IMR-90 (cell line): Measurements from ENCODE around the gene ZDHHC3.

Experiments used
- CTCF ChIP-seq: conservative IDR thresholded peaks from 2 replicates; pipeline ENCODE4 v1.5.1; 2012; ENCODE audit warnings: mild to moderate bottlenecking, low read depth, low read length, improper control_type of control experiment
- MAZ ChIP-seq: IDR thresholded peaks from 2 replicates; pipeline ENCODE4 v1.6.1; 2012; ENCODE audit warnings: low read depth, mild to moderate bottlenecking, low read length, improper control_type of control experiment, moderate library complexity, borderline replicate concordance
- NFE2L2 ChIP-seq: fragments of 150-350 bp; IDR thresholded peaks from 2 replicates; pipeline ENCODE4 v1.6.1; 2016; ENCODE audit warnings: low read depth, mild to moderate bottlenecking, low read length
- POLR2A ChIP-seq: IDR thresholded peaks from 2 replicates; pipeline ENCODE4 v1.6.1; 2012; ENCODE audit warnings: mild to moderate bottlenecking, low read depth, low read length
- RFX5 ChIP-seq: IDR thresholded peaks from 2 replicates; pipeline ENCODE4 v1.8.0; 2012; ENCODE audit warnings: low read depth, mild to moderate bottlenecking, low read length, moderate library complexity
- SMC3 ChIP-seq: fragments of 150-350 bp; IDR thresholded peaks from 2 replicates; pipeline ENCODE4 v1.6.1; 2016; ENCODE audit warnings: low read depth, mild to moderate bottlenecking, antibody characterized with exemption, low read length, moderate library complexity
- USF2 ChIP-seq: fragments of 150-350 bp; IDR thresholded peaks from 2 replicates; pipeline ENCODE4 v1.6.1; 2017; ENCODE audit warnings: mild to moderate bottlenecking, antibody characterized with exemption, low read length, low read depth

- no peak for TF ChIP-seq NFE2L2
- no peak for TF ChIP-seq RFX5
- TF ChIP-seq POLR2A, result no peak
- TF ChIP-seq SMC3, result no peak
- TF ChIP-seq CTCF, result no peak
- no peak for TF ChIP-seq MAZ
- TF ChIP-seq USF2, result no peak
These were observed 45.1 kb downstream of the ZDHHC3 start for GRCh38 chr3:44930911-44931310.
